HG03575 (cell line): Measurements from ENCODE around the gene IGF1.

ENCODE experiments used
- ATAC-seq: cut with Tn5 transposase; IDR thresholded peaks from one replicate; pipeline ENCODE4 v1.9.1; 2021; ENCODE audit not compliant: unreplicated experiment, insufficient number of reproducible peaks, low FRiP score; ENCODE audit errors: extremely low read depth

IGF1 gene

DNA sequence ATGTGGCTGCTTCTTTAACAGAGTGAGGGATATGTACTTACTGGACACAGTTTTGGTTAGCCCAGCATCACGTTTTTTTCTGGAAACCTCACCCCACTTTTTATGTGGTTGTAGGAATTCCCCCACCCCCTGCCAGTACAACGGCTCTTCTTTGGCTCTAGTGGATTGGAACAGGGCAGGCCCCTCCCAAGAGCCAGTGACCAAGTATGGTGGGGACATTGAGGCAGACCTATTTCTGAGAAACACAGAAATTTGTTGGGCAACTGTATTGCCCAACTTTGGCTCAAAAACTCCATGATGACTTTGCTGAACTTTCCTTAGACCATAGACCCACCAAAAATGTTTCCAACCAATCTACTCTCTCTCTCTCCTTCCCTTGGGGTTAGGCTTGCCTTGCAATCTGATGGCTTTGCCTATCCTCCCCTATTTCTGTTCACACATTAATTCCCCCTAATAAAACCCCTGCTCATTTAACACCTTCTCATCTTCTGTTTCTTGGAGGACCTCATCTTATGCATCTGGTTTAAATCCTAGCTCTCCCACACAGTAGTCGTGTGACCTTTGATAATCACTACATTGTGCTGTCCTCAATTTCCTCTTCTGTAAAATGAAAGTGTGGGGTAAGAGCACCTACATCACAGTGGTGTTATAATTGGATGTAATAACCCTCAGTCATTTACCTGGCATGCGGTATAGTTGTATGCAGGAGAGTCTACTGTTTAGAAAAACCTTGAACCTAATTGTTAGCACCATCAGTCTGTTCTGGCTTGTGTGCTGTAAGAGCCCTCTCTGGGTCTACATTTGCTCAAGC lies 71.7 kb downstream of the IGF1 start:
- no peak for ATAC-seq

DNA sequence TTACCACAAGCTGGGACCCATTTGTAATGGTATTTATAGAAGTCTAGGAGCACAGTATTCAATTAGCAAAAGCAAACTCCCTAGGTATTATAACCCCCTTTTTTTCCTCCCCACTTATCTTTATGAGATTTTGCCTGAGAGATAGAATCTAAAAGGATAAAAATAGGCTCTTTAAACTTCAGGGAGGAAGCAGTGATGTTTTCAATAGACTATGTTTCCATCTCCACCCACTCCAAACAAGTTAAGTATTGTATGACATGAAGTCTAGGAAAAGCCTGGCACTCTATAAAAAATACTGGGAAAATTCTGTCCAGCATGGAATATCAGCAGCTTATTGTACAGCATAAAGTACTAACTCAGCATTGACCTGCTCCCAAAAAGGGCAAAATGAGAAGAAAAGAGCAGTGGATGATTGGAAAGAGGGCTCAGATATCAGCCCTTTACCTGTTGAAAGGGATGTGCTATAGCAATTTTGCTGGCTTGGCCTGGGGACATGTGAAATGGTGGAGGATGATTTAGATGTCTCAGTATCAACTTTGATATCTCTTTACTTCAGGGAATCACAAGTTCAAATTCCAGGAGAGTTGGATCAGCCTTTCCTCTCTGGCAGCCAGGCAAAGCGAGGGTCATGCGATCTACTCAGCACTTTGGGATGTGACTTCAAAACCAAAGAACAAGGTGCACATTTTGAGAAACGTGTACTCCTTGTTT lies 72.4 kb downstream of the IGF1 start:
- ATAC-seq: no peak

DNA sequence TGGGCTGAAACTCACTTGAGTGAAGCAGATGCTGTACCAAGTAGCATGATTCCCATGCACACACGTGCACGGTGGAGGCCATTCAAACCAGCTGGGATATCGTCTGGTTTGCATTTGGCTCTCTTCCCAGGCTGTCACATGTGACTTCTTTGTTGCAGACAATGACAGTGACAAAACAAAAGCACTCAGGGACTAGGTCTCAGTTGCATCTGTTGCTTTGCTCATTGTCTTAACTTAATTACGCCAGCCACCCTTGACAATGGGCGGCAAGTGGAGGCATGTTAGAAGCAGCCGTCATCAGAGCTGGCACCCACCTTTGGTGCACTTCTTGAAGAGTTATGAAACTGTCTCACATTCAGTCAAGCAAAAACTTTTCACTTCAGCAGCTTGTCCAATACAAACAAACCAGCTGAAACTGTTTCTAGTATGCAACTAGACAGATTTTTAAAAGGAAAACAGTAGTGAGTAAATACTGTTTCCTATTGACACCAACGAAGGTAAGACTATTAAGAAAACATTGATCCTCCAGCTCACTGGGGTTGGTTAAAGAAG lies 74.3 kb downstream of the IGF1 start:
- ATAC-seq: no peak

DNA sequence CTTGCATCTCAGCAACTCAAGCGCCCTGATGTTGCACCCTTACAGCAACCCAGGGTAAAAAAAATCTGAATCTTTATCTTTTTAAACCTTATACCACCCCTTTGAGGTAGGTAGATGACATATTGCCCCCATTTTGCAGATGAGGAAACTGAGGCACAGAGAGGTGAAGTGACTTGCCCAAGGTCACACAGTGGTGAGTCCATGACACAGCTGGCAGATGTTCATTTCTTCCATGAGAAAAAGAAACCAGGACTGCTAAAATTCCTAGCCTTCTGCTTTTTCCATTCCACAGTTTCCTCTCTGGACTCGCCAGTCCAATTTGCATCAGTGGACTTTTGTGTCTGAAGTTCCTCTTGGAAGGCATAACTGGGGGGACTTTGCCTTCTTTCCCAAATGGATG lies 79.3 kb downstream of the IGF1 start:
- no peak for ATAC-seq

DNA sequence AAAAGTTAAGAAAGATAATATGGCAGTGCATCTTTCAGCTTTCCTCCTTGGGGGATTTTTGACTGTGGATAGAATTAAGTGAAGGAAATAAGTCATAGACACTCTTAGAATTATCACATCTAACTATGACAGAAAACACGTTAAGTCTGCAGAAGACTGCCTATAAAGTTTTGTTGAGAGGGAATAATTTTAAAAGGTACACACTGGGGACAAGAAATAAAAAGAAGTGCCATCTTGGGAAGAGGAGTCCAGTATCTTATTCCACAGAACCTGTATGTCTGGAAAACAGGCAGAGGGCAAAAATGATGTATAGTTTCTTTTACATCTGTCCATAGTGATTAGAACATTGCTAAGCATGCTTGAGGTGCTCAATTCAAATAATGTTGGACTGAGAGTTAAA lies 80.7 kb downstream of the IGF1 start:
- no peak for ATAC-seq

DNA sequence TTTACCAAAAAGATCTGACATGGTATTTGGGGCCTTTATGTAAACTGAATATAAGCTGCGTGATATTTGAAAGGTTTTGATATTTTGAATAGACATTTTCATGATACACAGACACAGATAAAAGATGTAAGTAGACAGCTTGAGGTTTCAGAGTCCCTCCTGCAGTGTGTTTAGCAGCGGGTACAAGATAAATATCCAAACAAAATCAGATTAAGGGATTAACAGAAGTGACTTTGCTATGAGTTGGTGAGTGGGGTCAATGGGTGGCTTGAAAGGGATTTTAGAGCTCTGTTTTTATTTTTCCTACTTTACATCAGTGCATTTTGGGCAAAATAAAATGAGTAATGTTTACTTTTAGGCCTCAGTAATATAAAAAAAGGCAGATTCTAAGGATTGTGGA lies 84.1 kb downstream of the IGF1 start:
- ATAC-seq: no peak

DNA sequence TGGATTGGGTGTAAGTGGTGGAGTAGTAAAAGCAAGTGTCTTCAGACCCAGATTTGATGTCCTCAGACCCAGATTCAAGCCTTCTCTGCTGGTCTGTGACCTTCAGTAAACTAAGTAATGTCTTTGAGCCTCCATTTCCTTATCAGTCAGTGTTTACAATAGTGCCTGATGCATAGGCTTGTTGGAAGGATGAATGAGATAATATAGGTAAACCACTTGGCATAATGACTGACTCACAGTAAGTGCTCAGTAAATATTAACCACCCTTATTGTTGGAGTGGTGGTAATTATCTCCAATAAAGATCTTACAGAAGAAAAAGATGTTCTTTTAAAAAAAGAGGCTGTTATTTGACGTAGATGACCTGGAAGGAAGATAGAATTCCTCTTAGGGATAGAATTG lies 86.2 kb downstream of the IGF1 start:
- no peak for ATAC-seq

DNA sequence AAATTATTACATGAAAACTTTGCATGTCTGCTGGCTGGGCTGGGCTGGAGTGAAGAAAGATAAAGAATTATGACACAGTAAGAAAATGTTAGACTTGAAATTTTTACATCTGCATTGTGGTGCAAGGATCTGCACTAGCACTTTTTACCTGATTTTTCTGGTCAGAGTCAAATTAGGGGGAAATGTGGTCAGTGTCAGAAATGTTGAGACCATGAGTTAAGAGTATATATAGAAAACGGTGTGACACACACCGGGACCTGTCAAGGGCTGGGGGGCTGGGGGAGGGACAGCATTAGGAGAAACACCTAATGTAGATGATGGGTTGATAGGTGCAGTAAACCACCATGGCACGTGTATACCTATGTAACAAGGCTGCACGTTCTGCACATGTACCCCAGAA lies 90.3 kb downstream of the IGF1 start:
- ATAC-seq: no peak

DNA sequence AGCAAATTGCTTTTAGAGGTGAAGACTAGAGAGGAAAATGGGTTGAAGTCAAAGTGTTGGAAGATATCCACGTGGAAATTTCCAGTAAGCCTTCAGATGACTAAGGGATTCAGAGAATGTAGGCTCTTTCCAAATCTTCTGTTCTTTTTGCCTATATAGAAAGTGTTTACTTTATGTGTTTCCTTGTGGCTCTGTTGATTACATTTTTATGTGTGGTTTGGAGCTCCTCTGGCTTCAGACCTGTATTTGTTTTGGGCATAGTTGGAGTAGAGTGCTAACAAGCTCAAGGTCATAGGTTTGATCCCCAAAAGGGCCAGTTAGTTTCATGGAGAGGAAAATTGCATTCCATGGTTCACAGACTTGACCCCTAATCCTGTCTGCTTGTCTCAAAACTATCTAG lies 91.9 kb downstream of the IGF1 start:
- no peak for ATAC-seq

DNA sequence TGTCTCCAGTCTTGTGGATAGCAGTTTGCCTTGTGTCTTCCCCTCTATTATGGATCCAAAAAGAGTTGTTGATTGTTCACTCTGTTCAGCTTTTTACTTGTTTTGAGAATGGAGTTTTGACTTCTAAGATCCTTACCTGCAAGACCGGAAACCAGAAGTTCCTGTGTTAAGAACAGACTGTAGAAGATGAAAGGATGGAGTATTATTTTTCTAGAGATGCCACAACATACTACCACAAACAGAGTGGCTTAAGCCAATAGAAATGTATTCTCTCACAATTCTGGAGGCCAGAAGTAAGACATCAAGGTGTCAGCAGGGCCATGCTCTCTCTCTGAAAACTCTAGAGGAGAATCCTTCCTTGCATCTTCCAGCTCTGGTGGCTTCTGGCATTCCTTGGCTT lies 95.0 kb downstream of the IGF1 start:
- ATAC-seq: no peak

DNA sequence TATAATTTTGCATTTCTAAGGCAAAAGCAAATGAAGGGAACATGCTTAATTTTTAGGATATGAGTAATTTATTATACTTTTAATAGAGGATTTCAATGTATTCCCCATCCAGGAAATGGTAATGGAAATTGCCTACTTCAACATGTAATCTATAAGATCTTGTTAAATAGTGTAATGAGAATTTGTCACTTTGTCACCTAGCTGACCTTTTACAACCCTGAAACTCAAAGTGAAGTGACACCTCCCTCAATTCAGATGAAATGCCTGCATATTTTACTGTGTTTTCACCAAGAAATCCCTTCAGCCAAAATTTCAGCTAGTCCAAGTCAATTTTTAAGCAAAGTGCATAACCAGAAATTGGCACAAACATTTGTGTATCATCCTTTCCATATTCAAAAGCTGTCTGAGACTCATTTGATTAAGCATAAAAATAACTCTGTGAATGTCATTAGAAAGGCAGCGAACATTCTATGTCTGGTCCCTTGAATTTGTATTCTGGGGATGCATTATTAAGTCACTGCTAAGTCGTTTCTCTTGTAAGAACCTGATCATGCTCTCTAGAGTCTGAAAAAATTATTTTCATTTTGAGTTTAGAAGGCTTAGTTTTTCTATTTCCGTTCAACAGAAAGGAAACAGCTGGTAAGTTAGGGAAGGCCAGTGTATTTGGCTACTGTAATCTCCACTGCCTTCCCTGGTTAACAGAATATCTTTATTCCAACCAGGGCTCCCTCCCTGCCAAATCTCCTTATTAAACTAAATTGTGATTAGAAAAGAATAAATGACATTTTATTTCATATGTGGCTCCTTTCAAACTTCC lies 100.8 kb downstream of the IGF1 start:
- no peak for ATAC-seq

DNA sequence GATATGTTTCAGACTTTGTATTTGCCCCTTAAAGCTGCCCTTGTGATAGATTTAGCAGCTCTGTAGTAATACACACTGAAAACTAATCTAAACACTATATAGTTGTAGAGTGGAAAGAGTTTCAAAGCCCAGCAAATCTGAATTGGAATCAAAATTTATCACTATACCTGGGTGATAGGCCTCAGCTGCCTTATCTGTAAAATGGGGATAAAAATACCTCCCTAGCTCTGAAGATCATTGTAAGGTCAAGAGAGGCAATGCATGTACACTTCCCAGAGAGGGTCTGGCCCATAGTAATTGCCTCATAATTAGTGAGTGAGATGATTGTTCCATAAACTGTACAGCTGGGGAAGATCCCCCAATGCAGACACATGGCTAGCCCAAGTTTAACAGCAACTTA lies 103.6 kb downstream of the IGF1 start:
- no peak for ATAC-seq

DNA sequence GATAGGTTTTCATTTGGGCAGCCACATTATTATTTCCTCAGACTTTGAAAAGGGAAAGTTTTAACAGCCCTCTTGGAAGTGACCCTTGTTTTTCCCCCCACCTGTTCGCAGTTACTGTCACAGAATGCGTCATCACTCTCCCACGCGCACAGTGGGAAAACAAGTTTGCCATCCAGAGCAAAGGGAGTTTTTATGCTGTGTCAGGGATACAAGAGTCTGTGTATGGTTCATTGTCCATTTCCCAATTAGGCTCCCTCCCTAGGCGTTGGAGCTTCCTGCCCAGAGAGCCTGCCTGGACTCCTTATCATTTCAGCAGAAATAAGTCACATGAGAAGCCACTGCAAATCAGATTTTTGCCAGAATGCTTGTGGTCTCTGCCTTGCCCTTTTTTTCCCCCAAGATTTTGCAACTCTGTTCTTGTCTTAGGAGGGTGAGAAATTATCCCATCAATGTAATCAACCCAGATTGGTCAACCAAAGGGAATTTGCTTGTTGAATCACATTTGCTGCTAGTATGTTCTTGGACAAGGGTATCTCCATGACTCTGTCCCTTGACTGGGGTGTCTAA lies 104.1 kb downstream of the IGF1 start:
- ATAC-seq: no peak

DNA sequence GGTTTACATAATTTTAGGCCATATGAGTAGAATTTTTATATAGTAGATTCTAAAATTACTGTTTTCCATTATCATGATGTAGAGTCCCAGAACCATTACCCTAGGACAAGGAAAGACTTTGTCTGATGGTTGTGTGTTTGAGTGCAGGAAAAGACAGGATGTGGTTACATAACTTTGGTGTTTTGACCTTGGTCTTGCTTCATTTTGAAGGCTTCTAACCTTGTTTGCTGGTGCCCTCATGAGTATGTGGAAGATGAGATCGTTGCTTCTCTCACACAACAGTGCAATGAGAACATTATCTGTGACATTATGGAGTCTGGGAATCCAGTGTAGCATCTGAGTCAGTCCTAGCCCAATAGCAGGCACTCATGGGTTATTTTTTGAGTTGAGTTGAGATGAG lies 106.2 kb downstream of the IGF1 start:
- no peak for ATAC-seq

DNA sequence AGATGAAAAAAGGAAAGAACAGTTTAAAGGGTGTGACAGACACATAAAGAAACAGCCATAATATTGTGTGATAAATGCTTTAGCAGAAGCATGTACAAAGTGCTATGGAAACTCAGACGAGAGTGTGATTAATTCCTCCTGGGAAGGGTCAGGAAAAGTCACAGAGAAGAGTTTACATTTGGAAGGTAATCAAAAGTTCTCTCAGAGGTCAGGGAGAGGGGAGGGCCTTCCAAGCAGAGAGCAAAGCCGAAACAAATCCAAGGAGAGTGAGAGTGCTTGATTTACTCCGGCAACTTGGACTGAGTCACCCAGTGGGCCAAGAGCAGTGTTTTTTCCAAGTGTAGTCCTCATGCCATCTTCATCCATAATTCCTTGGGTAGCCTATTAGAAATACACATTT lies 108.3 kb downstream of the IGF1 start:
- no peak for ATAC-seq

DNA sequence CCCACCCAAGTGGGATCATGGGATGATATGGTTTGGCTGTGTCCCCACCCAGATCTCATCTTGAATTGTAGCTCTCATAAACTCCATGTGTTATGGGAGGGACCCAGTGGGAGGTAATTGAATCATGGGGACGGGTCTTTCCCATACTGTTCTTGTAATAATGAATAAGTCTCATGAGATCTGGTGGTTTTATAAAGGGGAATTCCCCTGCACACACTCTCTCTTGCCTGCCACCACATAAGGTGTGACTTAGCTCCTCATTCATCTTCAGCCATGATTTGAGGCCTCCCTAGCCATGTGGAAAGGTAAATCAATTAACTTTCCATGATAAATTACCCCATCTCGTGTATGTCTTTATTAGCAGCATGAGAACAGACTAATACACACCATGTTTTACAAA lies 109.2 kb downstream of the IGF1 start:
- no peak for ATAC-seq

DNA sequence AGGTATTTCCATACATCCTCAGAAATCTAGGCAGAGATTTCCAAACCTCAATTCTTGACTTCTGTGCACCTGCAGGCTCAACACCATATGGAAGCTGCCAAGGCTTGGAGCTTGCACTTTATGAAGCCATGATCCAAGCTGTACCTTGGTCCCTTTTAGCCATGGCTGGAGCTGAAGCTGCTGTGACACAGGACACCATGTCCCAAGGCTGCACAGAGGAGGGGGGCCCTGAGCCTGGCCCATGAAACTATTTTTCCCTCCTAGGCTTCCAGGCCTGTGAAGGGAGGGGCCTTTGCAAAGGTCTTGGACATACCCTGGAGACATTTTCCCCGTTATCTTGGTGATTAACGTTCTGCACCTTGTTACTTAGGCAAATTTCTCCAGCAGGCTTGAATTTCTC lies 110.5 kb downstream of the IGF1 start:
- ATAC-seq: no peak

DNA sequence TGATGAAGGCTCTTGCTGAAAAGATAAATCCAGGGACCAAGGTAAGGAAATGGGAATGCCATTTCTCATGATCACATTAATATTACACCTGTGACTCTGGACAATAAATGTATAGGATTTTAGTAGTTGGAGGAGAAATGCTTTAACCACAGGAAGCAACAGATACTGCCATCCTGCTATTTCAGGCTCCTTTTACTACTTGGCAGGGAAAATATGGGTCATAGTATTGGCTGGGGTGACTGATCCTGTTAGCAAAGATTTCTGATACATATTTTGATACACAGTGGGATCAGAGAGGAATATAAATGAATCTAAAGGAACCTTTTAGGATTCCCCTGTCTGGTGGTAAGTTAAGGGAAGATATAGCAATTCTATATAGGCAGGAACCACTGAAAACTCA lies 115.0 kb downstream of the IGF1 start:
- ATAC-seq: no peak

DNA sequence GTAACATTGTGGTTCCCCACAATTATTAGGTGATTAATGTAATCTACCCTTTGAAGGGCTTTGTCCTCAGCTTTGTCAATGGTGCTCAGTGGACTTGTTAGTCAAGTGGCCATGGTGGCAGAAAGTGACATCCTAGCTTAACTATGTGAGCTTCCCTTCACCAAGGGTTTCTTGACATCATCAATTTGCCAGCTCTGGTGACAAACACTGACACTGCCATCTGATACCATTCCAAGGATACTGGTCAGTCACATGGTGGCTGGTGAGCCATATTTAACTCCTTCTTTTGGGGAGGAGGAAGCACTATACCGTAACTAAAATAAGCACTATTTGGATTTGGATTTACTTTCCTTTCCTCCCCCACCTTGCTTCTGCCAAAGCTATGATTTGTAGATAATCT lies 115.7 kb downstream of the IGF1 start:
- ATAC-seq: no peak
